Measurements from ENCODE around the gene ARAP3.

ARAP3 gene

DNA sequence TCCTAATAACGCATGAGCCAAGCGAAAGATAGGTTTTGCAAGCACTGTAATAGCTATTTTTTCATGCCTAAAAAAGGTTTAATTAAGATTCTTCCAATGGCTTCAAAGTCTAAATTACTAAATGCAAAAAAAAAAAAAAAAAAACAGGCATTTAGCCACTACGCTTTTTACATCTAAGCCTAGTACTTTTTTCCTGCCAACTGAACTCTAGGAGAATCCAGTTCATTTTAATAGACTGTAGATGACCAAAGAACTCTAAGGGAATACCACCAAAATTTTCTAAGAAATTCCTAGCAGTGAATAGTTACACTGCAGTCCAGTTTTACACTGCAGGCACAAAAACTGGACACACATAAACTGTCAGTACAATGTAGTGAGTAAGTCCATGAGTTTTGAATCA, 73.0 kb downstream of the ARAP3 start:
- no peak for DNase-seq

DNA sequence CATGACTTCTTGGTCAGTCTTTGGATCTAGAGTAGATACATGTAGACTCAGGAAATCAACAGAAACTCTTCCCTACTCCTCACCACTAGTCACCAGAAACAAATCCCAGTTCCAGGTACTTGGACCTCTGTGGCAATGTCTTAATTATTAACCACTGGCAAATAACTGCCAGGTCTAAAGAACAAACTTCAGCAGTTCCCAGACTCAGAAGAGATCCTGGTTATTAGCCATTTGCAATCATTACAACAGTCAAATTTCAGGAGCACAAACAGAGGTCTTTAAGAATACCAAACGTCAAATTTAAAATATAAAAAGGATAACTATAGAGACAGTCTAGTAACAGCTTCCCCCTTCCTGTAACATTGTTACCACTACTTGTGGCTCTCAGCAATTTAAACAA, 73.5 kb downstream of the ARAP3 start:
- no peak for DNase-seq

DNA sequence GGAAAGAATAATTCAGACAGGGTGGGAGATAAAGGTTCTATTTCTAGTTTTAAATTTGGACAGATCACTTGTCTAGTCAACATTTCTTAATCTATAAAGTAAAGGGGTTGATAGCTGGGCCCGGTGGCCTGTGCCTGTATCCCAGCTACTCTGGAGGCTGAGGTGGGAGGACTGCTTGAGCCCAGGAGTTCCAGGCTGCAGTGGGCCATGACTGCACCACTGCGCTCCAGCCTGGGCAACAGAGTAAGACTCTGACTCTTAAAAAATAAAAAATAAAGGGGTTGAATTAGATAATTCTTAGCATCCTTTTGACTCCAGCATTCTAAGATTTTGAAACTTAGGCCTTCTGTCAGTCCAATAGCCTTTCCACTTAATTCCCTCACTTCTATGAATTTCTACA, 74.0 kb downstream of the ARAP3 start:
- no peak for DNase-seq

DNA sequence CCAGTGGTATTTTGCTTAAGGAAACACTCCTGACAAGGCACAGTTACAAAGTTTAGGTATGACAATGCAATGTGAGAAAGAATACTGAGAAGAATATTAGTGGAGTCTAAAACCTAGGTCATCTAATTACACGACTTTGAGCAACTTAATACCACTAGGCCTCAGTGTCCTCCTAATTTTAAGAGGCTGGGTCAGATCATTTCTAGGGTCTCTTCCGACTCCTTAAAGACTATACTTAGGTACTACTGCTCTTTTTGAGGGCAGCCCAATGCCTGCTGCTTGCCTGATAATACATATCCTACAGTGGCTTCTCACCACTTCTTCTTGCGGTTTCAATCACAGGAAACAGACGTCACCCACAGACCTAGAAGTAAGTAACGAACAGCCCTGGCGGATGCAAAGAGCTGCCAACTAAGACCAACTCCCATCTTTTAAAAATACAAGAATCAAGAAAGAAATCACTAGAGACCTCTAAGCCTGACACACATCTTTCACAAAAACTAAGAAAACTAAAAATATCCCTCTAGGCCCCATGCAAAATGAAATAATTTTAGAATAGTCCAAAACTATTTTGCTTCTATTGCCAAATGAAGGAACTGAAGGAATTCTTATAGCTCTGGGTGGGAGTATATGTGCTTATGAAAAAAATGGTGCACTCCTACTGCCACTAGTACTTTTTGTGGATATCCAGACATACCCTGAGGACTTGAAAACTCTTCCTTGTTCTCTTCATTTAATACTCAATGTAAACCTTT, 76.3 kb downstream of the ARAP3 start:
- no peak for DNase-seq

DNA sequence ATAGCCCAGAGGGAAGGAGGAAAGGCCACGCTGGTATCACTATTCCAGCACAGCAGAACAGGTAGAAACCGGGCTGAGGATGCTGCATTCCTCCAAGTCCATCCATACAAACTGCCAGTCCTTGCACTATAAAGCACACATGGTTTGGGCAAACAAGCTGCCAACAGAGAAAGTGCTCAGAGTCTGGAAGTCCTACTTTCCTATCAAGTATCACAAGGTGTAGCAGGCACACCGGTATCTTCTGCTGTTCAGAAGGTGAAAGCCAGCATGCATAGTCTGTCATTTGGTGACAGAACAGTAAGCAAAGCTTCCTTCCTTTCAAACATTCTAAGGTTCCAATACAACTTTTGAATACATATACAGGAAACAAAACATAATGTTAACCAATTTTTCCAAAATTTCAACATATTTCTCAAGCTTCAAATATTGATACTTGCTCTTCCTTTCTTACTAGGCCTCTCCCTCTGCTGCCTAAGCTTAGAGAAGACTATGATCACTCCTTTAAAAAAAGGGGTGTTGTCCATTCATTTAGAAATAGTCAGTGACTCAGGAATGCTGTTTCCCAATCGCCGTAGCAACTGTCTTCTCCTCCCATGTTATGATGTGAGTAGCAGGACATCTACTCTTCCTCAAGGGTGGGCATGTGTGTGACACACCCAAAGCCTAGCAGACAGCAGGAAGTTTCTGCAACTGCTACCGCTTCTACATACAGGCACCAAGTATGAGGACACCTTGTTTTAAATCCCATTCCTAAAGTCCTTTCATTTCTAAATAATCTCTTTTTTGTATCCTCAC, 77.9 kb downstream of the ARAP3 start:
- no peak for DNase-seq
